ENCODE data around the gene CUEDC1.

CUEDC1 gene

DNA sequence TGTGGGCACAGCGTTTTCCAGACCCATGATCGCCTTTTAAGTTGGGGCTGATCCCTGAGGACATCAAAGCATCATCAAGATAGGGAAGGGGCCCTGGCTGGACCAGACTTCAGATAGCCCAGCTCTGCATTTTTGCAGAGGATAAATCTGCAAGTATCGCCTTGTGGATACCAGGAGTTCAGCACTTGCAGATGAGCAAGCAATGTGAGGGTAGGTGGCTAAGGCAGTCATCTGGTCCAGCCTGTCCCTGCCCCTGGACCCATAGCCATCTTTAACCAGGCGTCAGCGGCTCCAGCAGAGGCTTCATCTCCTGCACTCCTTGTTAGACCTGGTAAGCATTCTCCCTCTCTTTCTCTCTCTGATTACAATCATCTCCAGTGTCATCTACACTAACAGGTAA, 96.4 kb downstream of the CUEDC1 start:
- ChIA-PET CTCF (interaction anchor here (0.6 to 24.4 kb wide), 27 partner anchors 10 to 730 kb away, joined by 3 to 478 read pairs (median 5); partner anchors contain the start of genes CUEDC1, MRPS23, SRSF1 and VEZF1), POLR2A (no interaction called here)
- TF ChIP-seq, protein P1, sequence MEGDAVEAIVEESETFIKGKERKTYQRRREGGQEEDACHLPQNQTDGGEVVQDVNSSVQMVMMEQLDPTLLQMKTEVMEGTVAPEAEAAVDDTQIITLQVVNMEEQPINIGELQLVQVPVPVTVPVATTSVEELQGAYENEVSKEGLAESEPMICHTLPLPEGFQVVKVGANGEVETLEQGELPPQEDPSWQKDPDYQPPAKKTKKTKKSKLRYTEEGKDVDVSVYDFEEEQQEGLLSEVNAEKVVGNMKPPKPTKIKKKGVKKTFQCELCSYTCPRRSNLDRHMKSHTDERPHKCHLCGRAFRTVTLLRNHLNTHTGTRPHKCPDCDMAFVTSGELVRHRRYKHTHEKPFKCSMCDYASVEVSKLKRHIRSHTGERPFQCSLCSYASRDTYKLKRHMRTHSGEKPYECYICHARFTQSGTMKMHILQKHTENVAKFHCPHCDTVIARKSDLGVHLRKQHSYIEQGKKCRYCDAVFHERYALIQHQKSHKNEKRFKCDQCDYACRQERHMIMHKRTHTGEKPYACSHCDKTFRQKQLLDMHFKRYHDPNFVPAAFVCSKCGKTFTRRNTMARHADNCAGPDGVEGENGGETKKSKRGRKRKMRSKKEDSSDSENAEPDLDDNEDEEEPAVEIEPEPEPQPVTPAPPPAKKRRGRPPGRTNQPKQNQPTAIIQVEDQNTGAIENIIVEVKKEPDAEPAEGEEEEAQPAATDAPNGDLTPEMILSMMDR (IDR thresholded peaks at IDR 0.05; ENCODE audit: control extremely low read depth, extremely low read depth, low read depth, missing control alignments), result no peak
- no peak for DNase-seq (ENCODE audit: extremely low spot score)

DNA sequence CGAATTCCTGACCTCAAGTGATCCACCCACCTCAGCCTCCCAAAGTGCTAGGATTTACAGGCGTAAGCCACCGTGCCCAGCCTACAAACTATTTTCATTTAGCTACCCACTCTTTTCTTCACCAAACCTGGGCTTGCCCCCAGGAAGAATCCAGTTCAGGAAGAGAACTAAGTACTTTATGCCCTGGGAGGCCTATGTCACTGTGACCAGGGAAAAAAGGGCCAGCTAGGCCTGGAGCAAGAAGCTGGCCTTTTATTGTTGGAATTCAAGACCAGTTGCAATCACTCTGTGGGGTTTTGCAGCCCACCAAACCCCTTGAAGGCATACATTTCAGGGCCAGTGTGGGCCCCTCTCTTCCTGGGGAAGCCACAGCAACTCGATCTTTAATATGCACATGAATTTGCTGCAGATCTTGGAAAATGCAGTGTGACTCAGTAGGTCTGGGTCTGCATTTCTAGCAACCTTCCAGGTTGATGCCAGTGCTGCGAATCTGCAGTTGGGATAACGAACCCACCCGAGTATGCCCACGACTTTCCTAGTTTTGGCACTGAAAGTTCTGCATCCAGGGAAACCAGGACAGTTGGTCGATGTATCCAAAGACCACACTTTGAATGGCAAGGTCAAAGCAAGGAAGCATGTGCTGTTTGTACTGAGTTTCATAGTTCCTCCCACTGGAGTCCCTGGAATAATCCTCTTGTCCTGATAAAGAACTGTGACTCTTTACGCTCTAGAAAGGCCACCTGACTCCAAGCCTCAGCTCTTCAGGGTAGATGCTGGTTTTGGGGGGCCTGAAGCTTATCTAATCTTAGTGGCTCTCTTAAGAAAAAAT, 98.2 kb downstream of the CUEDC1 start:
- TF ChIP-seq, protein P1 (IDR thresholded peaks at IDR 0.05; ENCODE audit: control extremely low read depth, extremely low read depth, low read depth, missing control alignments), result no peak
- POLR2A ChIA-PET, result no interaction called here

DNA sequence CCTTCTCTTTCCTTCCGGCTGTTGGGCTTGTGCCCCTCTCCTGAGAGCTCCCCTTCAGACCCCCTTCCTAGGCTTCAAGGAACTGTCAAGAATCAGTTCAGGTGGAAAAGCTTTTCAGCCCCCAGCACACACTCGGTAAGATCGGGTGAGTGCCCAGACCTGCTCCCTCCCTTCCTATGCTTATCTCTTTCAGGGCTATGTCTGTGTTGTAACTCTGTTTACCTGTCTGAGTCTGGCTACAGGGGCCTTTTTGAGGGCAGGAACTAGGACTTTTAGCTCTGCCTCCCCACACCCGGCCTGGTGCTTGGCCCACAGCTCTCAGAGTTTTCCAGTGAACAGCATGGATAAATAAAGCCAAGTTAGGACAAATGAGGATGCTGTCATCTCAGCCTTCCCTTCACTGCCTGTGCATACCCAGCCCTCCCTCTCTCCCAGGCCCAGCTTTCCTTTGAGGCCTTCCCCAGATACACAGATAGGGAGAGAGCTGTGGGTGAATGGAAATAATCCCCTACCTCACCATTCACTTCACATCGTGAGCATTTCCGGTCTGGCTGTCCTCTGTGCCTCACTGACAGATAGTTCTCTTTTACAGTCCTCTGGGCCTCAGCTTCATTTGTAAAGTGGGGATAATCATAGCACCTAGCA, 99.7 kb downstream of the CUEDC1 start:
- DNase-seq (ENCODE audit: extremely low spot score), result no peak
- CTCF ChIA-PET, result interaction anchor here (1.6 to 24.4 kb wide), 7 partner anchors 8 to 259 kb away, joined by 3 to 478 read pairs (median 17); partner anchors contain the start of gene VEZF1
- POLR2A ChIA-PET, result interaction anchor here (0.7 to 1.5 kb wide), 3 partner anchors 145 to 583 kb away, joined by 3 to 9 read pairs (median 4); no protein-coding TSS in a partner anchor
- TF ChIP-seq, protein P1 (IDR thresholded peaks at IDR 0.05; ENCODE audit: control extremely low read depth, extremely low read depth, low read depth, missing control alignments), result no peak

More for the DNA sequence above, 98.2 kb downstream of the CUEDC1 start:
- CTCF ChIA-PET, result interaction anchor here (1.2 to 24.4 kb wide), 16 partner anchors 8 to 257 kb away, joined by 3 to 478 read pairs (median 8); partner anchors contain the start of genes CUEDC1, MRPS23, SRSF1 and VEZF1
- DNase-seq (ENCODE audit: extremely low spot score), result no peak

DNA sequence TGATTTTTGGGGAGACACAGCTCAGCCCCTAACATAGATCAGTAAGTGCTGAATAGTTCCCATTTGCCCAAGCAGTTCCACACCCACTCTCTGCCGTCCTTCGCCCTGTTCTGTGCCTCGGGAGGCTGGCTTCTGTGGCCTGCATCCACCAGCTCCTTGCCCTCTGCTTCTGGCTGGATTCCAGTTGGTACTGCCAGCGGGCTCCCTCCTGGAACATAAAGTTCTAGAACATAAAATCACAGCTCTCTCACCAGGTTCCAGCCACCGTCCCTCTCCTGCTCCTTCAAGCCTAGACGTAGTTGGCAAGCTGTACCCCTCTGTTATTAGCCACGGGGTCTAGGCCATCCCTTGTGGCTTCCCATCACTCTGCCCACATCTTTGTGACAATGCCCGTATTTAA, 101.5 kb downstream of the CUEDC1 start:
- TF ChIP-seq, protein P1 (IDR thresholded peaks at IDR 0.05; ENCODE audit: control extremely low read depth, extremely low read depth, low read depth, missing control alignments), result no peak
- no peak for DNase-seq (ENCODE audit: extremely low spot score)
- CTCF ChIA-PET, result interaction anchor here (1.0 to 24.4 kb wide), 9 partner anchors 10 to 259 kb away, joined by 3 to 478 read pairs (median 6); partner anchors contain the start of genes SRSF1 and VEZF1
- POLR2A ChIA-PET, result interaction anchor here (0.6 kb wide), 1 partner anchor 229 kb away, joined by 5 read pairs; the partner anchor contains the start of gene DYNLL2

DNA sequence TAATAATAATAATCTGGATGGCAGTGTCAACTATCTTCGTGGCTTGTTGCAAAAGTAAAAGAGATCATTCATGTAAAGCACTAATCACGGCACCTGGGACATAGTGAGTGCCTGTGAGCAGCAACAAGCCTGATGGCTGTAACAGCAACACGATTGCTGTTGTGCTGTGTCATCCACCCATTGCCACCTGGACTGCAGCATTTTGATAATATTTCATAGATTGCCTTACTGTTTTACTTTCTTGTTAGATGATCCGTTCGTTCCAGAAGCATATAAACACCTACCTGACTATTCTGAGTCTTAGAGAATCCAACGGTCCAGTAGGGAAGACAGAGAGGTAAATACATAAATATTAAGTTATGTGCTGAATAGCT, 102.3 kb downstream of the CUEDC1 start:
- no peak for DNase-seq (ENCODE audit: extremely low spot score)
- ChIA-PET CTCF (interaction anchor here (1.0 to 24.4 kb wide), 7 partner anchors 12 to 259 kb away, joined by 3 to 478 read pairs (median 4); partner anchors contain the start of genes SRSF1 and VEZF1), POLR2A (no interaction called here)
- TF ChIP-seq, protein P1 (IDR thresholded peaks at IDR 0.05; ENCODE audit: control extremely low read depth, extremely low read depth, low read depth, missing control alignments), result no peak
